Esophagus muscularis mucosa (tissue), 4 donors: Measurements from ENCODE around the gene RDH12.

ENCODE experiments used
- CTCF ChIP-seq, 3 experiments: fragments of 200-600 bp in 2 of 3; fragments of 450-650 bp in 1 of 3; sonication (generic) in 2 of 3; IDR thresholded peaks; one replicate each; pipeline ENCODE4 v1.5.1; 2017 to 2019; ENCODE audit warnings: antibody characterized with exemption in 3 of 3, mild to moderate bottlenecking in 2 of 3, moderate library complexity in 1 of 3
- EP300 ChIP-seq: sonication (generic); formaldehyde crosslinking; IDR thresholded peaks from one replicate; pipeline ENCODE4 v1.6.1; 2017; ENCODE audit warnings: antibody characterized with exemption
- POLR2A ChIP-seq: fragments of 450-650 bp; IDR thresholded peaks from one replicate; pipeline ENCODE4 v1.6.1; 2017; ENCODE audit warnings: antibody characterized with exemption, moderate library complexity, mild to moderate bottlenecking, low read depth
- POLR2AphosphoS5 ChIP-seq, 2 donors: sonication (generic); formaldehyde crosslinking; IDR thresholded peaks; one replicate each; pipeline ENCODE4 v1.6.1; 2017; ENCODE audit warnings: antibody characterized with exemption in 2 of 2

- TF ChIP-seq CTCF (IDR thresholded peaks at IDR 0.05) (no peak), POLR2A (no peak), EP300 (no peak), POLR2AphosphoS5 (IDR thresholded peaks at IDR 0.05) (no peak)
Measured at GRCh38 chr14:67673451-67673850, 28.2 kb upstream of the RDH12 start.
